Choroid plexus epithelial cell (primary cell): Measurements from ENCODE around the gene TMEM239.

ENCODE experiments used
- DNase-seq: peaks from one replicate; pipeline ENCODE4 v3.0.0-alpha.2; 2010; ENCODE audit warnings: low read depth
- H3K4me3 ChIP-seq: 2 replicates; pipeline ENCODE4 v1.5.1; 2011; ENCODE audit warnings: low read depth, mild to moderate bottlenecking, control low read depth, low read length, moderate library complexity
- CTCF ChIP-seq: conservative IDR thresholded peaks from 2 replicates; pipeline ENCODE4 v1.5.1; 2011; ENCODE audit warnings: low read depth, mild to moderate bottlenecking, control low read depth, inconsistent platforms, low read length, moderate library complexity

Gene TMEM239

GRCh38 chr20:2866236-2866635 lies 50.1 kb downstream of the TMEM239 start:
- no peak for DNase-seq
- H3K4me3 ChIP-seq = no peak overlapping the region
- TF ChIP-seq CTCF = no peak

GRCh38 chr20:2867081-2867864 lies 51.1 kb downstream of the TMEM239 start:
- no peak for DNase-seq
- no peak overlapping the region for H3K4me3 ChIP-seq
- no peak for TF ChIP-seq CTCF
